CD4-positive, alpha-beta T cell treated with Interleukin-2 at 100 ng/mL for 4 hours (primary cell): ENCODE data around the gene TCF21.
"Not testable (repeated sequence)": the region's sequence is repeated elsewhere in the genome, so short reads cannot be mapped to it uniquely, and the experiment has no call there.

Experiments
- DNase-seq: peaks from one replicate; pipeline ENCODE4 v3.0.0-alpha.2; 2020; ENCODE audit warnings: low spot score

Gene TCF21

GRCh38 chr6:133923938-133924593 lies 35.2 kb downstream of the TCF21 start:
- DNase-seq = peak; percentile 71

GRCh38 chr6:133931221-133931620 lies 42.3 kb downstream of the TCF21 start:
- DNase-seq = not testable (repeated sequence)

- DNase-seq = not testable (repeated sequence)
These were observed 47.4 kb downstream of the TCF21 start for GRCh38 chr6:133936352-133936751.

- DNase-seq = no peak
These were observed 49.0 kb downstream of the TCF21 start for GRCh38 chr6:133937909-133938308.

- DNase-seq = no peak
These were observed 49.6 kb downstream of the TCF21 start for GRCh38 chr6:133938533-133938932.

- DNase-seq = no peak
These were observed 51.1 kb downstream of the TCF21 start for GRCh38 chr6:133939778-133940667.
